DMS 273 treated with DMSO at 0.1 percent for 48 hours (cell line): ENCODE data around the gene CLN6.
"Not testable (repeated sequence)": the region's sequence is repeated elsewhere in the genome, so short reads cannot be mapped to it uniquely, and the experiment has no call there.

Experiments
- DNase-seq: peaks from one replicate; lab custom pipeline; 2025; lab: John Stamatoyannopoulos, UW

The CLN6 gene

GRCh38 chr15:68206711-68207151, 22.8 kb downstream of the CLN6 start:
- no peak for DNase-seq

GRCh38 chr15:68205954-68206539, 23.5 kb downstream of the CLN6 start:
- DNase-seq: no peak

- no peak for DNase-seq
Measured at GRCh38 chr15:68205558-68205944, 24.0 kb downstream of the CLN6 start.

- peak; percentile 11 for DNase-seq
Measured at GRCh38 chr15:68204776-68205557, 24.6 kb downstream of the CLN6 start, which contains the start of gene CALML4. TSS of gene CALML4 (minus strand) at chr15:68205332. CDS start at chr15:68205247, 85 bp downstream.

GRCh38 chr15:68204361-68204760, 25.2 kb downstream of the CLN6 start:
- no peak for DNase-seq

GRCh38 chr15:68203956-68204355, 25.6 kb downstream of the CLN6 start:
- DNase-seq: no peak

GRCh38 chr15:68203486-68203885, 26.0 kb downstream of the CLN6 start:
- DNase-seq: no peak

GRCh38 chr15:68202994-68203393, 26.5 kb downstream of the CLN6 start:
- not testable (repeated sequence) for DNase-seq

- no peak for DNase-seq
Measured at GRCh38 chr15:68201879-68202261, 27.7 kb downstream of the CLN6 start.

GRCh38 chr15:68201153-68201878, 28.2 kb downstream of the CLN6 start:
- no peak for DNase-seq

GRCh38 chr15:68200016-68200861, 29.3 kb downstream of the CLN6 start:
- no peak for DNase-seq

GRCh38 chr15:68199340-68199739, 30.2 kb downstream of the CLN6 start:
- DNase-seq: no peak

- no peak for DNase-seq
Measured at GRCh38 chr15:68197661-68198437, 31.7 kb downstream of the CLN6 start.

GRCh38 chr15:68197170-68197492, 32.4 kb downstream of the CLN6 start:
- DNase-seq: no peak

GRCh38 chr15:68196445-68197169, 32.9 kb downstream of the CLN6 start:
- no peak for DNase-seq

GRCh38 chr15:68195336-68196112, 34.0 kb downstream of the CLN6 start:
- DNase-seq: no peak

- no peak for DNase-seq
Measured at GRCh38 chr15:68192804-68193486, 36.6 kb downstream of the CLN6 start.

- DNase-seq: no peak
Measured at GRCh38 chr15:68192117-68192516, 37.4 kb downstream of the CLN6 start.

GRCh38 chr15:68191555-68191954, 38.0 kb downstream of the CLN6 start:
- no peak for DNase-seq
